NCI-H2171 (cell line): Measurements from ENCODE around the gene SLC12A3.
"Not testable (repeated sequence)": the region's sequence is repeated elsewhere in the genome, so short reads cannot be mapped to it uniquely, and the experiment has no call there.

Experiments
- DNase-seq: peaks from one replicate; lab custom pipeline; 2025; lab: John Stamatoyannopoulos, UW

Gene SLC12A3

DNA sequence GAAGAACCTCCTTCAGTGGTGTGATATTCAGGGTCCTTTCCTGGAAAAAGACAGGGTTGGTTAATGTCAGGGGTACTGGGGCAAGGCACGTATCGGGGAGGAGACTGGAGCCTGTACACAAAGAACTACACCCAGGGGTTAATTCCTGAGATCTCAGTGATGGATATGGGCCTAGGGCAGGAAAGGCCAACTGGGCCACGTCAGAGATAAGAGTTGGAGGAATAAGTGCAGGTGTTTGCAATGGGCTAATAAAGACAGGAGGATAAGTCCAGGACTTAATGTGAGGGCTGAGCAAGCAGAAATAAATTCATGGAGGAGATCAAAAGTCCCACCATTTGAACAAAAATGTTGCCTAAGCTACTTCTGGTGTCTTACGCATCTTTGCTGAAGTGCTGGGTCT lies 56.6 kb downstream of the SLC12A3 start:
- no peak for DNase-seq

DNA sequence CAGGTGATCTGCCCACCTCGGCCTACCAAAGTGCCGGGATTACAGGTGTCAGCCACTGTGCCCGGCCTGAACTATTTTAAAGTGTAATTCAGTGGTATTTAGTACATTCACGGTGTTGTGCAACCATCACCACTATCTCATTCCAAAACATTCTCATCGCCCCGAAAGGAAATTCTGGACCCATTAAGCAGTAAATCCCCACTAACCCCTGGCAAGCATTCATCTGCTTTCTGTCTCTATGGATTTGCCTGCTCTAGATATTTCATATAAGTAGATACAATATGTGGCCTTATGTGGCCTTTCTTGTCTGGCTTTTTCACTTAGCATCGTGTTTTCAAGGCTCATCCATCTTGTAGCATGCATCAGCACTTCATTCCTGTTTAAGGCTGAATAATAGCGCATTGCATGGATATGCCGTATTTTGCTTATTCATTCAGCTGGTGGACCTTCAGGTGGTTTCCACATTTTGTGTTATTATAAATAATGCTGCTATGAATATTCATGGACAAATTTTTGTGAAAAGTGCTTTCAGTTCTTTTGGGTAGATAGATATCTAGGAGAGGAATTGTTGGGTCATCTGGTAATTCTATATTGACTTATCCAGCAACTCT lies 58.6 kb downstream of the SLC12A3 start:
- DNase-seq = no peak

GRCh38 chr16:56927471-56927870 lies 62.5 kb downstream of the SLC12A3 start:
- no peak for DNase-seq

GRCh38 chr16:56929639-56930038 lies 64.6 kb downstream of the SLC12A3 start:
- DNase-seq = no peak

DNA sequence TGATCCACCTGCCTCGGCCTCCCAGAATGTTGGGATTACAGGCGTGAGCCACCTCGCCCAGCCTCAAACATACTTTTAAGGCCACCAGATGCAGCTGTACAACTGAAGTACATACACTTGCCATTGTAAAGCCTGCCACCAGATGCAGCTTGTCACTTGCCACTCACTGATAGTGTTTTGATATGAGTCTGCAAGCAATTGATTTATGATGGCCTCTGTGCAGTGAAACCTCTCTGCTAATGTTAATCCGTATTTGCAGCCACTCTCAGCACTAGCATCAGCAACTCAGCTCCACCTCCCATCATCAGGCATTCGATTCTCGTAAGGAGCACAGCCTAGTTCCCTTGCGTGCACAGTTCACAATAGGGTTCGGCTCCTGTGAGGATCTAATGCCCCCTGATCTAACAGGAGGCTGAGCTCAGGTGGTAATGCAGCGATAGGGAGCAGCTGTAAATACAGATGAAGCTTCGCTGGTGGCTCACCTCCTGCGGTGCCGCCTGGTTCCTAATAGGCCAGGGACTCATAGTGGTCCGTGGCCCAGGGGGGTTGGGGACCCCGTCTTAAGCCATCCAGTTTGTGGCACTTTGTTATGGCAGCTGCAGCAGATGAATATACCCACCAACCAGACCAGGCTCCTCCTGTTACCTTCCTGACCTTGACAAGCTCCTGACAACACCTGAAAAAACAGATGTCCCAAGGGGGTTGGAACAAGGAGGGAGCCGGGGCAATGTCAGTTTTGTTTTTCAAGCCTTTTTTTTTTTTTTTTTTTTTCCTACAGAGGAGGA lies 65.7 kb downstream of the SLC12A3 start:
- DNase-seq = peak; percentile 94

DNA sequence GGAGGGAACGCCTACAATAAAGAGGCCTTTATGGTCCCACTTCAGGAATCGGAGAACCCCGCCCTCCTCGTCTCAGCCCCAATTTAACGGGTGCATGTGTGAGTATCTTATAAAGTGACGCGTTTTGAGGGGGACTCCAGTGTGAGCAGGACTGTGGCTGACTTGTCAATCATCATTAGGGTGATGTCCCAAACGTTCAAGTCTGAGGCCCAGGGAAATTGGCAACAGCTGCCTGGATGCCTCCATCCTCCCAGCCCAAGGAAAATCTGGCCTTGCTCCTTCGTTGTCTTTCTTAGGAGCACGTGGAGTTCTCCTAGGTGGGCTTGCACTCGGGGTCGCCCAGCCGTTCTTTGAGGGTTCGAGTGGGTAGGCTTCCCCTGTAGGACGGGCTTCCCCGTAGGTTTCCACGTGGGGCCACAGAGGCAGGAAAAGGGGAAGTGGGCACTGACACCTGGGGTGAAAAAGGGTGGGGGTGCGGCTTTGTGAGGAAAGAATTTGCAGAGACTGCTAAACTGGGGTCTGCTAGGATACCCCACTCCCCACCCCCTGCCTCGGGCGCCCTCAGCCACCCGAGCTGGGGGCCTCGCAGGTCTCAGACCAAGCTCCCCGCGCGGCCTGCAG lies 66.4 kb downstream of the SLC12A3 start:
- no peak for DNase-seq

DNA sequence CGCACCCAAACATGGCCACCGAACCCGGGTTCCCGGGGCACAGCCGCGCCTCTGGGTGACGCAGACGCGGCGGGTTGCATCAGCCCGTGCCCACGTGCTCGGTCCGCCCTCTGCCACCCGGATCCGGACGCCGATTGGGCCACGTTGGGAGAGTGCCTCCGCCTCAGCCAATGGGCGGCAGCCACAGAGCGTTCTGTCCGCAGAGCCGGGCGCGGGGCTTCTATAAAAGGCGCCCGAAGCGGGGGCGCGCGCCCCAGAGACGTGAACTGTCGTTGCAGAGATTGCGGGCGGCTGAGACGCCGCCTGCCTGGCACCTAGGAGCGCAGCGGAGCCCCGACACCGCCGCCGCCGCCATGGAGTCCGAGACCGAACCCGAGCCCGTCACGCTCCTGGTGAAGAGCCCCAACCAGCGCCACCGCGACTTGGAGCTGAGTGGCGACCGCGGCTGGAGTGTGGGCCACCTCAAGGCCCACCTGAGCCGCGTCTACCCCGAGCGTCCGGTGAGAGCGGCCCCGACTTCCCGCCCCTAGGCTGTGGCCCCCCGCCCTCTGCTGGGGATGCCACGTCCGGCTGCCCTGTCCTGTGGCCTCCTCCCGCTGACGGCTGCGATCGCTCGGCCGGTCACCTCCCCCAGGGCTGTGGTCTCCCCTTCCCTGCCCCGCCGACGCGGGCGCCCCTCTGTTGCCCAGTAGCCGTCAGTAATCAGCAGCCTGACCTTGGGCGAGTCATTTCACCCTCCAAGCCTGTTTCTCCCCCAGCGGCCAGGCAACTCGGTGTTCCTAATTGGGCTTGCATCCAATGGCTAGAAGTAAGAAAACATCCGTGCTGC lies 67.1 kb downstream of the SLC12A3 start, which contains the start of gene HERPUD1:
TSS of gene HERPUD1 (plus strand) at position 251 of the 829 bp plus-strand sequence. CDS start at position 354, 103 bp downstream.
- peak; percentile 97 for DNase-seq

DNA sequence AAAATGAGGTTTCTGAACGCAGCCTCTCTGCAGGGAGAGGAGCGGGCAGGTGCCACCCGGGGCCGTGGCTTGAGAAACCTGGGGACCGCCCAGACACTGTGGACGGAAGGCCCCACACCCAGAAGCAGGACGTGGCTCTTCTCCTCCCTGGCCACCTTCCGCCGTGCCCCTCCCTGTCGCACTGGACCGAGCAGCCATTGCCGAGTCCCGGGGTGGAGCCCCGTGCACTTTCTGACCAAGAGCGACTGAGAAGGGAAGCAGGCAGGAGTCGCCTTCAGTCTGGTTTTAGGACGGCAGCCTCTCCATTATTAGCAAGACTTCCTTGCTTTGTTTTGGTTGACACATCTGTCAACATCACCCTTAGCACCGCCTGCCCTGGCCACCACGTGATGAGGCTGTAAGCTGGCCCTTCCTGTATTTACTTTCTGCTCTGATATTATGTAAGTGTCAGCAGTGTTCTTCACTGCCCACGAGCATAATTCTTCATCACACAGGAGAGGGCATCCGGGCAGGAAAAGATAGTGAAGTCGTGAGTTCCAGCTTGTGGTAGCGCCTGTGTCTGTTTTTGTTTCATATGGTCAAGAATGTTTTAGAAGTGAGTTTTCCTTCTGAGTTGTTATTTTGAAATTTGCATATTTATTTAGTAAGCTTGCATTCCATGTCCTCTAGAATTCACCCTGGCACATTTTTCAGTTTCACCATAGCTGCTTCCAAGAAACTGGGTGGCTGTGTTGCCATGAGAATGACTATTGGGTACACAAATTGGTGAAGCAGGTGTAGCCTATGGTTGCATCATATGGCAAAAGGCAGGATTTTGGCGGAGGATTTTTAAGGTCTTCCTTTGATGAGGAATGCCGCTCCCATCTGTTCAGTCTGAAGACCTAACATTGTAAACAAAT lies 68.0 kb downstream of the SLC12A3 start:
- DNase-seq = peak; percentile 51

- no peak for DNase-seq
Observed at GRCh38 chr16:56933828-56934598, 69.0 kb downstream of the SLC12A3 start.

GRCh38 chr16:56934599-56935145 lies 69.7 kb downstream of the SLC12A3 start:
- not testable (repeated sequence) for DNase-seq

DNA sequence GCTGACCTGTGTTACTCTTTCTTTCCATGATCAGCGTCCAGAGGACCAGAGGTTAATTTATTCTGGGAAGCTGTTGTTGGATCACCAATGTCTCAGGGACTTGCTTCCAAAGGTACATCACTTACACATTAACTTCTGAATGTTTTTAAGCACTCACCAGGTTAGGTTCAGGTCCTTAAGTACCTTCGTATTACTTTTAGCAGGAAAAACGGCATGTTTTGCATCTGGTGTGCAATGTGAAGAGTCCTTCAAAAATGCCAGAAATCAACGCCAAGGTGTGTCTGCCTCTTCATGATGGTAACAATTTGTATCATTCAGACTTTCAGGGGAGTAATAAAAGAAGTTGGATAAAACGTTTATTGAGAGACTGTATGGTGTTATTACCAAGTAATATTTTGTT lies 70.2 kb downstream of the SLC12A3 start:
- no peak for DNase-seq

DNA sequence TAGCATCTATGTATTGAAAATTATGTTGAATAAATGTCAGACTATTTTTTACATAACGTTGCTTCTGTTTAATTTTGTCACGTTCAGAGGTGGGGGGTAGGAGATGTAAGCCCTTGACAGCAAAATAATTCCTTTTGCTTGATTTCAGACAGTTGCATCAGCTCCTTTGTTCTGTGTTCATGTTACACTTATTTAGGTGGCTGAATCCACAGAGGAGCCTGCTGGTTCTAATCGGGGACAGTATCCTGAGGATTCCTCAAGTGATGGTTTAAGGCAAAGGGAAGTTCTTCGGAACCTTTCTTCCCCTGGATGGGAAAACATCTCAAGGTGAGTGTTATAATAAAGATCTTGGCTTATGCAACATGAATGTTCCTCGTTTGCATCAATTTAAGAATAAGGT lies 71.5 kb downstream of the SLC12A3 start:
- no peak for DNase-seq

GRCh38 chr16:56936950-56937349 lies 71.9 kb downstream of the SLC12A3 start:
- no peak for DNase-seq

DNA sequence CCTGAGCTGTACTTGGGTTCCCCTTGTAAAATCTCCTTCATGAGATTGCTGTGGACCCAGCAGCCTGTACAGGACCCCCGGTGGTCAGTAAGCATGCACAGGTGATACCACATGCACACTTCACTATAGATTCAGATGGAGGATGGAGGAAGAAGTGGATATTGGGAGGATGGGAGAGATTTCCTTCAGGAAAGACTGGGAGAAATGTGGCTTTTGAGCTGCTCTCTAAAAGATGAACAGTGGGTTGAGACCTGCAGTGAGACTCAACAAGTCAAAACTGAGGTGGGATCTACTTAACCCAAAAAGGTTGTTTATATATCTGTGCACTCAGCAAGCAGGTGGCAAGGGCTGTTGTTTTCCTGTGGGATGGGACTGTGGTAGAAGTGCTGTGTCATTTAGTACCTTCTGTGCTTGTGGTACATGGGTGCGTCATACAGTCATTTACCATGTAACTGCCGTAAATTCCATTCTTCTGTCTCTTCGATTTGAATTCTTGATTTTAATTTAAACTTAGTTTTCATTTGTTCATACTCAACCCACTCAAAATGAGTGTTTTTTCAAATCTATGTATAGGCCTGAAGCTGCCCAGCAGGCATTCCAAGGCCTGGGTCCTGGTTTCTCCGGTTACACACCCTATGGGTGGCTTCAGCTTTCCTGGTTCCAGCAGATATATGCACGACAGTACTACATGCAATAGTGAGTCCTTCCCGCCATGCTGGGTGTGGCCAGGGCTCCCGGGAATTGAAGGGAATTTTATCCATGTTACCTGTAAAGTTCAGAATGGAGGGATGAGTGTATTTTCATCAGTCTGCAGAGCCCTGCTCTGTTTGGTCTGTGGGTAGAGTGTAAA lies 73.9 kb downstream of the SLC12A3 start:
- DNase-seq = no peak

- no peak for DNase-seq
Observed at GRCh38 chr16:56939801-56940200, 74.8 kb downstream of the SLC12A3 start.

GRCh38 chr16:56941092-56941491 lies 76.1 kb downstream of the SLC12A3 start:
- DNase-seq = no peak

- DNase-seq = no peak
Observed at GRCh38 chr16:56941856-56942331, 76.9 kb downstream of the SLC12A3 start.

GRCh38 chr16:56943761-56944375 lies 78.9 kb downstream of the SLC12A3 start:
- DNase-seq = no peak
